ENCODE results near the gene GLI3. TPM values are rescaled to one million over a fixed set of nuclear protein-coding genes. Genes with fewer than 3 reads are reported as not detected.

Gene GLI3
- total RNA-seq, 2 donors from 2014 or later = 0.17 to 0.74 TPM

DNA sequence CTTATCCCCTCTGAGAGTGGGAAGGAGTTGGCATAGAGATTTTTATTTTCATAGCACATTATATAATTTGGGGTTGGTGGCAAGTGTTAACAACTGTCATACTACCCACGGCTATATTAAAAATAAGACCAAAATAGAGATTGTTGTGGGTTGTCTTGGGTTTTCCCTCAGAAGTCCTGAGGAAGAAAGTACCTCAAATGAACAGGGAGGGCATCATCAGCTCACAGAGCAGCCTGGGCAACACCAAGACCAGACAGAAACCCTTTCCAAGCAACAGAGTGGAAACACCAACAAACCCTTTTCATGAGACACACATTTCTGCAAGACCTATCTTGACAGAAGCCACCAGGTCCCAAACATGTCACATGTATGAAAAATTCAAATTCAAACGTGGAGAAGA, 121.2 kb downstream of the GLI3 start:
- H3K4me3 Mint-ChIP-seq = no peak overlapping the region
- H3K36me3 Mint-ChIP-seq (ENCODE audit: low read depth) = no peaks in the 10 kb centered on the region
- no peak overlapping the region for H3K27ac Mint-ChIP-seq
- H3K27me3 Mint-ChIP-seq = no peaks in the 10 kb centered on the region
- no peak for ATAC-seq (replicated peaks)
- no peaks in the 10 kb centered on the region for H3K4me1 Mint-ChIP-seq
- no peaks in the 10 kb centered on the region for H3K9me3 Mint-ChIP-seq

DNA sequence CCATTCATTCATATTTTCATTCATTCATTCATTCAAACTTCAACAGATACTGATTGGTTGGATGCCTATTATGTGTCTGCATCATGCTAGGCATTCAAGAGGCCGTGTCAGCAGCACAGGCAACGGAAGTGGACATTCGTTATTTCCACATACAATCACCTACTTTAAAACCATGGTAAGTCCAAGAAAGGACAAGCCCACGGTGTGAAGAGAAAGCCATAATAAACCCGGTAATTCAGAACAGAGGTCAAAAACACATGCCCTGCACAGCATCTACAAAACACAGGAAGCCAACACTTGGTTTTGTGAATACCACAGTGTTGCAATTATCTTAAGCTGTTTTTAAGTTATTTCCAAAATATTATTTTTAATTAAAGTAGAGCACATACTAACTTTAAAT, 126.7 kb downstream of the GLI3 start:
- Mint-ChIP-seq H3K27me3 (peaks cover 6% of the 10 kb centered on the region), H3K4me1 (no peaks in the 10 kb centered on the region), H3K4me3 (no peak overlapping the region), H3K9me3 (no peaks in the 10 kb centered on the region), H3K36me3 (ENCODE audit: low read depth) (no peaks in the 10 kb centered on the region), H3K27ac (no peak overlapping the region)
- ATAC-seq (replicated peaks) = no peak

- Mint-ChIP-seq H3K27me3 (peaks cover 6% of the 10 kb centered on the region), H3K4me3 (no peak overlapping the region), H3K9me3 (no peaks in the 10 kb centered on the region), H3K27ac (no peak overlapping the region), H3K36me3 (ENCODE audit: low read depth) (no peaks in the 10 kb centered on the region), H3K4me1 (no peaks in the 10 kb centered on the region)
- ATAC-seq (replicated peaks) = no peak
These were observed 128.0 kb downstream of the GLI3 start for GRCh38 chr7:42108803-42109528.

DNA sequence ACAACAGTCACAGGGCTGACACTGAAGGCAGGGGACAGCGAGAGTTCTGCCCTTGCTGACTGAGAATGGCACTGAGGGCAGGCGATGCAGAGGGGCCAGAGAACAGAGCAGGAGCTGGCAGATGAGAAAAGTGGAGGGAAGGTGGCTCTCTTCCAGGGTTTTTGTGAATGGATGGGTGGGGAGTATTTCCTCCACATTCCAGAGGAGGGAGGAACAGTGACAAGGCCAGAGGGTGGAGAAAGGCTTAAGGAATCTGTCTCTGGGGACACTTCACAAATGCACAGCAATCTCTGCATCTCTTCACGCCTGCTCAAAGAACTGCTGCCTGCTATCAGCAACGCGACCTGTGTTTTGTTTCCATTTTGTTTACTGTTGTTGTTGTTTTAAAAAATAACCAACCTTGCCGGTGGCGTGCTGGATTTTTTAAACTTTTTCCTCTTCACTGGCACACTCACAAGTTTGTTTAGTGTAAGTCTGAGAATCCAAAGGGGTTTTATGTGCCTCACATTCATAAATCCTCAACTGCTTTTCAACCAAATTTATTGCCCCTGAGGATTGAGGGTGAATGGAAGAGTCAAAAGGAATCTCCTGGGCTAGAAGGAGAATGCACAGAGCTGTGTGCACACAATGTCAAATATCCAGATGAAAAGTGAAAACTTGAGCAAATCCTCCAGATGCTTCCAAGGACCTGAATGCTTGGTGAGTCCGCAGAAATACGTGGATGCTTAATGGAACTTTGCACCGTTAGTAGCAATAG, 129.3 kb downstream of the GLI3 start:
- no peak for ATAC-seq (replicated peaks)
- no peaks in the 10 kb centered on the region for H3K36me3 Mint-ChIP-seq (ENCODE audit: low read depth)
- no peak overlapping the region for H3K4me3 Mint-ChIP-seq
- no peaks in the 10 kb centered on the region for H3K9me3 Mint-ChIP-seq
- H3K4me1 Mint-ChIP-seq = no peaks in the 10 kb centered on the region
- no peak overlapping the region for H3K27ac Mint-ChIP-seq
- H3K27me3 Mint-ChIP-seq = peaks cover 6% of the 10 kb centered on the region

GRCh38 chr7:42106562-42106961, 130.4 kb downstream of the GLI3 start:
- Mint-ChIP-seq H3K27me3 (peaks cover 6% of the 10 kb centered on the region), H3K4me1 (no peaks in the 10 kb centered on the region), H3K9me3 (no peaks in the 10 kb centered on the region), H3K36me3 (ENCODE audit: low read depth) (no peaks in the 10 kb centered on the region), H3K27ac (no peak overlapping the region), H3K4me3 (no peak overlapping the region)
- no peak for ATAC-seq (replicated peaks)

DNA sequence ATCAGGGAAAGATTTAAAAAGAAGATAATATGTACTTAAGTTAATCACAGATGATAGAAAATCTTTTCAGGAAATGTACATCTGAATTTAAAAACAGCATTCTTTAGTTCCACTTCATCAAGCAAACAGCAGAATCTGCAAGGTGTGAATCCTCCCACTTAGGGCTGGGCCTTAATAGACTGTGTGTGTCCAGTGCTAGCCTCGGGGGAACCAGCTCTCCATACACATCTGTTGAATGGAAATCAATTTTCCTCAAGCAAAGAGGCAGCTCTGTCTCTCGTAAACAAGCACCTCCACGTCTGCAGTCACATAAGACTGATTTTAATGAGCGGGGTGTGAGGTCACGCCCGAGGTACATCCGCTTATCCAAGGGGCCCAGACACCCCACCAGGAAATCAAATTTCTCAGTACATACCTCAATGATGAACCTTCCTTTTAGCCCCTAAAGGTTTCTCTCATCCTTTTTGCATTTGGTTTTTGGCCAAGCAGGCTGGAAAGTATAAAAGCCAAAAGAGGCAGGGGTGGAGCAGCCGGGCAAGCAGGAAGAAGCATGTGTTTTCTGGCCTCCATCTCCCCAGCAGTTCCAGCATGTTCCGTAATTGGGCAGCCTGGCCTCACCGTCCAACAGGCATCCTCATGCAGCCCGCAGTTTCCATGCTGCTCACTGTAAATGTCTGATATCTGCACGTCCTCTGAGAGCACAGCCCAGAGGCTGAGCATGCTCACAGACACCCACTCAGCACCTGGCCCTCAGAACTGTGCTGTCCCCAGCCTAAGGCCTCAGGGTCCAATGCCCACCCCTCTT, 131.3 kb downstream of the GLI3 start:
- Mint-ChIP-seq H3K9me3 (no peaks in the 10 kb centered on the region), H3K4me1 (no peaks in the 10 kb centered on the region), H3K4me3 (no peak overlapping the region), H3K36me3 (ENCODE audit: low read depth) (no peaks in the 10 kb centered on the region), H3K27me3 (peaks cover 6% of the 10 kb centered on the region), H3K27ac (no peak overlapping the region)
- ATAC-seq (replicated peaks) = no peak

DNA sequence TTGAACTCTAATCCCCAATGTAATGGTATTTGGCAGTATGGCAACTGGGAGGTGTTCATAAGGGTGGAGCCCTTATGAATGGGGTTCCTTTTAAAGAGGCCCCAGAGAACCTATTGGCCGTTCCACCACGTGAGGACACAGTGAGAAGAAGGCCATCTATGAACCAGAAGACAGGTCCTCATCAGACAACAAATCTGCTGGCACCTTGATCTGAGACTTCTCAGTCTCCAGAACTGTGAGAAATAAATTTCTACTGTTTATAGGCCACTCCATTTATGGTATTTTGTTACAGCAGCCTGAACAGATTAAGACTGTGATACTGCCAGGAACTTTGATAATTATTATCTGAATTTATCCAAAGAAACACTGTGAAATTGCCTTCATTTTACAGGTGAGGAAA, 132.3 kb downstream of the GLI3 start:
- Mint-ChIP-seq H3K27ac (no peak overlapping the region), H3K4me3 (no peak overlapping the region), H3K27me3 (peaks cover 3% of the 10 kb centered on the region), H3K36me3 (ENCODE audit: low read depth) (no peaks in the 10 kb centered on the region), H3K9me3 (no peaks in the 10 kb centered on the region), H3K4me1 (no peaks in the 10 kb centered on the region)
- no peak for ATAC-seq (replicated peaks)

- Mint-ChIP-seq H3K4me1 (no peaks in the 10 kb centered on the region), H3K27me3 (peaks cover 3% of the 10 kb centered on the region), H3K9me3 (no peaks in the 10 kb centered on the region), H3K27ac (no peak overlapping the region), H3K36me3 (ENCODE audit: low read depth) (no peaks in the 10 kb centered on the region), H3K4me3 (no peak overlapping the region)
- ATAC-seq (replicated peaks) = no peak
These were observed 132.8 kb downstream of the GLI3 start for GRCh38 chr7:42104231-42104630.

DNA sequence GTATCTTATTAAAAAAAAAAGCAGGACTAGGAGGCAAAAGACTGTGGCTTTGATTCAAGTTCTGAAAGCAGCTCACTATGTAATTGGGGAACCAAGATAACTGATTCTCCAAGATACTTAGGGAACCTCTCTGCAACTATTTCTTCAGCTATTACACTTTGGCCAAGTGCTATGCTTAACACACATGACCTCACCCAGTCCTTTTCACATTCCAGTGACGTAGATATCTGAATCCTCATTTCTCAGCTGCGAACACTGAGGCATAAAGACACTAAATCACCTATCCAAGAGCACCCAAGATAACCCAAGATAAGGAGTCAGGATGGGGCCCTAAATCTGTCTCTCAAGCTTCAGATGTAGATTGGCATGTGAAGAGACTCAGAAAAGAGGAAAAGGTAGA, 133.6 kb downstream of the GLI3 start:
- Mint-ChIP-seq H3K27me3 (peaks cover 2% of the 10 kb centered on the region), H3K9me3 (no peaks in the 10 kb centered on the region), H3K27ac (no peak overlapping the region), H3K36me3 (ENCODE audit: low read depth) (no peaks in the 10 kb centered on the region), H3K4me1 (no peaks in the 10 kb centered on the region), H3K4me3 (no peak overlapping the region)
- no peak for ATAC-seq (replicated peaks)

- no peaks in the 10 kb centered on the region for H3K9me3 Mint-ChIP-seq
- ATAC-seq (replicated peaks) = no peak
- H3K4me3 Mint-ChIP-seq = no peak overlapping the region
- H3K4me1 Mint-ChIP-seq = no peaks in the 10 kb centered on the region
- H3K27ac Mint-ChIP-seq = no peak overlapping the region
- H3K36me3 Mint-ChIP-seq (ENCODE audit: low read depth) = no peaks in the 10 kb centered on the region
- no peaks in the 10 kb centered on the region for H3K27me3 Mint-ChIP-seq
These were observed 134.0 kb downstream of the GLI3 start for GRCh38 chr7:42103020-42103419.

DNA sequence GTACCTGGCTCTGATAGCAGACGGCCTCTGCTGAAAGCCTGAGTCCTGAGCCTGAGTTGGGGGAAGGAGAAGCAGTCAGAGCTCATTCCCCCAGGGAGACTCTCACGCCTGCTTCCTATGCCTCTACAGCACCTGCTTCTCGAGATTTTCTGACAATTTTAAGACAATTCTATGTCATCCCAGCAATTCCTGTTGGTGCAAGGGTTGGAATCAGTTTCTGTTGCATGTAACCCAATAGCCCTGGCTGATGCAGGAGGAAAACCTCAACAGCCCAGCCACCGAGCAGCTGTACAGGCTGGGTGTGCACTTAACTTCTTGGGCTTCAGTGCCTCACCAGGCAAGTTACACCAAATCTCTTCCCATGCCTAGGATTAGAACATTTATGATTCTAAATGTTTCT, 134.7 kb downstream of the GLI3 start:
- ATAC-seq (replicated peaks) = no peak
- no peak overlapping the region for H3K4me3 Mint-ChIP-seq
- H3K4me1 Mint-ChIP-seq = no peaks in the 10 kb centered on the region
- no peaks in the 10 kb centered on the region for H3K9me3 Mint-ChIP-seq
- H3K27ac Mint-ChIP-seq = no peak overlapping the region
- no peaks in the 10 kb centered on the region for H3K27me3 Mint-ChIP-seq
- no peaks in the 10 kb centered on the region for H3K36me3 Mint-ChIP-seq (ENCODE audit: low read depth)

DNA sequence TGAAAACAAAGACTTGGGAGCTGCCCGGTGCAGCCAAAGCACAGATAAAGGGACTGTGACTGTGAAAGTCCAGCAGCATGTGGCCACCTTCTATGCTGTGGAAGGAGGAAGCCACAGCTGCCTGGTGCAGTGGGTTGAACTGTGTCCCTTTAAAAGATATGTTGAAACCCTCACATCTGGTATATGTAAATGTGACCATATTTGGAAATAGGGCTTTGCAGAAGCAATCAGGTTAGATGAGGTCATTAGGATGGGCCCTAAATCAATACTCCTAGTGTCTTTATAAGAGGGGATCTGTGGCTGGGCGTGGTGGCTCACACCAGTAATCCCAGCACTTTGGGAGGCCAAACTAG, 136.9 kb downstream of the GLI3 start:
- Mint-ChIP-seq H3K4me3 (no peak overlapping the region), H3K27ac (no peak overlapping the region), H3K9me3 (no peaks in the 10 kb centered on the region), H3K4me1 (no peaks in the 10 kb centered on the region), H3K36me3 (ENCODE audit: low read depth) (no peaks in the 10 kb centered on the region), H3K27me3 (no peaks in the 10 kb centered on the region)
- no peak for ATAC-seq (replicated peaks)

GRCh38 chr7:42099470-42100155, 137.4 kb downstream of the GLI3 start:
- H3K27ac Mint-ChIP-seq = no peak overlapping the region
- no peaks in the 10 kb centered on the region for H3K36me3 Mint-ChIP-seq (ENCODE audit: low read depth)
- H3K9me3 Mint-ChIP-seq = no peaks in the 10 kb centered on the region
- H3K27me3 Mint-ChIP-seq = no peaks in the 10 kb centered on the region
- ATAC-seq (replicated peaks) = no peak
- no peaks in the 10 kb centered on the region for H3K4me1 Mint-ChIP-seq
- no peak overlapping the region for H3K4me3 Mint-ChIP-seq

DNA sequence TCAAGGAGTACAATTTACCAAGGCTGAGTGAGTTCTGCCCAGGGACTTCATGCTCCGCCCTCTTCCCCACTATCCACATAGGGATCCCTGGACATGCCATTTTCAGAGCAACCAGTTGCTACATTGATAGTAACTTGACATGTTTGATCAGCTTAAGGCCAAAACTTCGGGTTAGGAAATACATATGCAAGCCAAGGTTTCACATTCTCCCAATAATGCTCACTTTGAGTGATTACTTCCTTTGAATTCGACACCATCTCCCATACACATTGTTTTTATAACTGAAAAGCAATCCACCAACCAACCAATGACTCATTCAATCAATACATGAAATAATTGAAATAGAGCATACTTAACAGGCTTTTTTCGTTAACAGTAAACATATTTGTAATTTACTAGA, 137.9 kb downstream of the GLI3 start:
- no peak overlapping the region for H3K27ac Mint-ChIP-seq
- H3K4me1 Mint-ChIP-seq = no peaks in the 10 kb centered on the region
- no peaks in the 10 kb centered on the region for H3K27me3 Mint-ChIP-seq
- H3K4me3 Mint-ChIP-seq = no peak overlapping the region
- H3K9me3 Mint-ChIP-seq = no peaks in the 10 kb centered on the region
- H3K36me3 Mint-ChIP-seq (ENCODE audit: low read depth) = no peaks in the 10 kb centered on the region
- ATAC-seq (replicated peaks) = no peak

All from activated T-helper 17 cell treated with anti-CD3 and anti-CD28 coated beads, Interleukin-2, amount 50 U/mL, for 72 hours (primary cell).